Prostate gland (tissue), 2 donors: Measurements from ENCODE around the gene GRAMD1C.

Experiments used
- POLR2A ChIP-seq: fragments of 450-650 bp; IDR thresholded peaks from one replicate; pipeline ENCODE4 v1.6.1; 2016; ENCODE audit warnings: antibody characterized with exemption, mild to moderate bottlenecking
- TF ChIP-seq, protein P1 (sequence below), 4 experiments: fragments of 200-600 bp in 2 of 4; fragments of 450-650 bp in 2 of 4; sonication (generic) in 2 of 4; IDR thresholded peaks; 1 replicate in 3 of 4; 2 replicates in 1 of 4; pipeline ENCODE4 v1.5.1; 2016 to 2019; ENCODE audit warnings: antibody characterized with exemption in 4 of 4, mild to moderate bottlenecking in 2 of 4, moderate library complexity in 2 of 4

DNA sequence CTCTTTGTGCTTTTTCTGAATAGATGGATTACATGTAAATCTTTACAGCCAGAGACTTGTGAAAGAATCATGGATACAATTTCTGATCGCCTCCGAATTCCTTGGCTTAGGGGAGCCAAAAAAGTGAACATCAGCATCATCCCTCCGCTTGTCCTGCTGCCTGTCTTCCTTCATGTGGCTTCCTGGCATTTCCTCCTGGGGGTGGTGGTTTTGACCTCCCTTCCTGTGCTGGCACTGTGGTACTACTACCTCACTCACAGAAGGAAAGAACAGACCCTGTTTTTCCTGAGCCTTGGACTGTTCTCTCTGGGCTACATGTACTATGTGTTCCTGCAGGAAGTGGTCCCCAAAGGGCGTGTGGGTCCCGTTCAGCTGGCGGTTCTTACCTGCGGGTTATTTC lies 115.1 kb downstream of the GRAMD1C start:
- no peak for TF ChIP-seq POLR2A
- TF ChIP-seq, protein P1, sequence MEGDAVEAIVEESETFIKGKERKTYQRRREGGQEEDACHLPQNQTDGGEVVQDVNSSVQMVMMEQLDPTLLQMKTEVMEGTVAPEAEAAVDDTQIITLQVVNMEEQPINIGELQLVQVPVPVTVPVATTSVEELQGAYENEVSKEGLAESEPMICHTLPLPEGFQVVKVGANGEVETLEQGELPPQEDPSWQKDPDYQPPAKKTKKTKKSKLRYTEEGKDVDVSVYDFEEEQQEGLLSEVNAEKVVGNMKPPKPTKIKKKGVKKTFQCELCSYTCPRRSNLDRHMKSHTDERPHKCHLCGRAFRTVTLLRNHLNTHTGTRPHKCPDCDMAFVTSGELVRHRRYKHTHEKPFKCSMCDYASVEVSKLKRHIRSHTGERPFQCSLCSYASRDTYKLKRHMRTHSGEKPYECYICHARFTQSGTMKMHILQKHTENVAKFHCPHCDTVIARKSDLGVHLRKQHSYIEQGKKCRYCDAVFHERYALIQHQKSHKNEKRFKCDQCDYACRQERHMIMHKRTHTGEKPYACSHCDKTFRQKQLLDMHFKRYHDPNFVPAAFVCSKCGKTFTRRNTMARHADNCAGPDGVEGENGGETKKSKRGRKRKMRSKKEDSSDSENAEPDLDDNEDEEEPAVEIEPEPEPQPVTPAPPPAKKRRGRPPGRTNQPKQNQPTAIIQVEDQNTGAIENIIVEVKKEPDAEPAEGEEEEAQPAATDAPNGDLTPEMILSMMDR (IDR thresholded peaks at IDR 0.05), result no peak
